K562 (cell line): Measurements from ENCODE around the gene LGALS12. TPM values are rescaled to one million over a fixed set of nuclear protein-coding genes. Genes with fewer than 3 reads are reported as not detected.

ENCODE experiments used
- CEBPB ChIP-seq: fragments of 450-650 bp; IDR thresholded peaks from 2 replicates; pipeline ENCODE4 v1.6.1; 2016; ENCODE audit warnings: missing genetic modification characterization, missing compliant biosample characterization
- CHCHD3 ChIP-seq: fragments of 250-450 bp; sonication (Bioruptor Pico); IDR thresholded peaks from 2 replicates; pipeline ENCODE4 v2.1.2; 2022; ENCODE audit warnings: mild to moderate bottlenecking
- CTBP1 ChIP-seq: fragments of 450-650 bp; IDR thresholded peaks from 2 replicates; pipeline ENCODE4 v1.6.1; 2016; ENCODE audit warnings: borderline replicate concordance
- DPF2 ChIP-seq: fragments of 450-650 bp; IDR thresholded peaks from 2 replicates; pipeline ENCODE4 v1.6.1; 2016
- FOXA3 ChIP-seq, 2 experiments: fragments of 450-650 bp in 1 of 2; sonication (generic) in 1 of 2; formaldehyde crosslinking; IDR thresholded peaks in 1 of 2; conservative IDR thresholded peaks in 1 of 2; 2 replicates each; pipeline versions ENCODE4 v1.4.0 to v1.8.0; 2020 to 2022; ENCODE audit warnings: mild to moderate bottlenecking in 2 of 2, missing genetic modification reagents in 1 of 2
- FOXJ3 ChIP-seq: sonication (generic); formaldehyde crosslinking; IDR thresholded peaks from 2 replicates; pipeline ENCODE4 v1.4.0; 2020; ENCODE audit warnings: mild to moderate bottlenecking, missing genetic modification reagents
- HNRNPLL ChIP-seq: fragments of 200-400 bp; formaldehyde crosslinking; IDR thresholded peaks from 2 replicates; pipeline ENCODE4 v1.6.1; 2017; ENCODE audit warnings: low read length, low read depth, mild to moderate bottlenecking; ENCODE audit not compliant: poor library complexity, severe bottlenecking
- KLF16 ChIP-seq: IDR thresholded peaks from 2 replicates; pipeline ENCODE4 v1.6.1; 2016; ENCODE audit warnings: antibody characterized with exemption
- POLR2AphosphoS5 ChIP-seq: IDR thresholded peaks from 2 replicates; pipeline ENCODE4 v1.6.1; 2011; ENCODE audit warnings: mild to moderate bottlenecking, low read depth, low read length, moderate library complexity; ENCODE audit not compliant: control insufficient read depth, insufficient read depth
- POLR3G ChIP-seq: IDR thresholded peaks from 2 replicates; pipeline ENCODE4 v1.6.1; 2011; ENCODE audit not compliant: insufficient read length, insufficient replicate concordance; ENCODE audit errors: extremely low read depth
- SMARCC2 ChIP-seq: fragments of 450-650 bp; IDR thresholded peaks from 2 replicates; pipeline ENCODE4 v1.6.1; 2017; ENCODE audit warnings: antibody characterized with exemption, moderate library complexity, mild to moderate bottlenecking, low read depth
- ZFP1 ChIP-seq: fragments of 450-650 bp; formaldehyde crosslinking; IDR thresholded peaks from 2 replicates; pipeline ENCODE4 v1.4.0; 2020; ENCODE audit warnings: mild to moderate bottlenecking, mixed read lengths
- ZKSCAN8 ChIP-seq: fragments of 200-800 bp; sonication (Bioruptor generic); IDR thresholded peaks from 2 replicates; pipeline ENCODE4 v1.6.1; 2016; ENCODE audit warnings: missing genetic modification characterization, missing compliant biosample characterization
- polyA plus RNA-seq, 8 experiments: library from polyadenylated mRNA; depleted of rRNA in 4 of 8; stranded (reverse) in 5 of 8; unstranded in 3 of 8; fragments of >200 nt; fragmentation: Nextera tagmentation in 2 of 8; fragmentation: Illumina TruSeq in 1 of 8; extraction: Ambion mirVana in 2 of 8; extraction: Trizol in 1 of 8; gene quantifications; 2 replicates each; pipeline versions ENCODE4 v1.2.1 to v1.2.3, GENCODE V29; 2011 to 2014; ENCODE audit warnings: inconsistent platforms in 1 of 8, missing spikeins in 1 of 8
- total RNA-seq, 7 experiments: library from RNA; depleted of rRNA in 6 of 7; stranded (reverse); fragments of >200 nt in 6 of 7; fragmentation: Illumina TruSeq in 2 of 7; extraction: Trizol in 2 of 7; gene quantifications; 2 replicates each; pipeline versions ENCODE4 v1.2.1 to v1.2.3, GENCODE V29; 2011 to 2021; ENCODE audit warnings: low replicate concordance in 1 of 7
- TF ChIP-seq, protein P1 (sequence below): sonication (generic); formaldehyde crosslinking; IDR thresholded peaks from 2 replicates; pipeline ENCODE4 v1.8.0; 2022; ENCODE audit warnings: mild to moderate bottlenecking, missing genetic modification reagents
- TF ChIP-seq, protein P2 (sequence below), 2 experiments: fragments of 450-650 bp; IDR thresholded peaks; 2 replicates each; pipeline ENCODE4 v1.6.1; 2016
- TF ChIP-seq, protein P3 (sequence below): fragments of 250-450 bp; sonication (Bioruptor Pico); IDR thresholded peaks from 2 replicates; pipeline ENCODE4 v1.8.0; 2021; ENCODE audit warnings: borderline replicate concordance, mild to moderate bottlenecking, moderate library complexity; ENCODE audit not compliant: poor library complexity, severe bottlenecking
- TF ChIP-seq, protein P4 (sequence below): fragments of 250-450 bp; sonication (Bioruptor Pico); IDR thresholded peaks from 2 replicates; pipeline ENCODE4 v1.5.0; 2021
- TF ChIP-seq, protein P5 (sequence below): sonication (generic); formaldehyde crosslinking; IDR thresholded peaks from 2 replicates; pipeline ENCODE4 v1.8.1; 2023; ENCODE audit warnings: mild to moderate bottlenecking, missing genetic modification reagents
- TF ChIP-seq, protein P6 (sequence below): fragments of 250-450 bp; sonication (Bioruptor Pico); IDR thresholded peaks from 2 replicates; pipeline ENCODE4 v1.8.0; 2022; ENCODE audit warnings: inconsistent platforms

LGALS12 gene
- total and polyA plus RNA-seq, 9 of the 15 experiments (the other 6 are each of a cell fraction or from before 2014, with no cell fraction given), result 0.66 to 8.0 (median 5.0) TPM

DNA sequence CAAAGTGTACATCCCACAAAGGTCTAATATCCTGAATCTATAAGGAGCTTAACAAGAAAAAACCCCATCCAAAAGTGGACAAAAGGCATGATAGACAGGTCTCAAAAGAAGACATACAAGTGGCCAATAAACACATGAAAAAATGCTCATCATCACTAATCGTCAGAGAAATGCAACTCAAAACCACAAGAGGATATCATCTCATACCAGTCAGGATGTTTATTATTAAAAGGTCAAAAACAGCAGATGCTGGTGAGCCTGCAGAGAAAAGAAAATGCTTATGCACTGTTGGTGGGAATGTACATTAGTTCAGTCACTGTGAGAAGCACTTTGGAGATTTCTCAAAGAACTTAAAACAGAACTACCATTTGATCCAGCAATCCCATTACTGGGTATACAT lies 12.7 kb downstream of the LGALS12 start (continued):
- peak; percentile 48; the same call in 1 of the 2 replicates for TF ChIP-seq KLF16
- TF ChIP-seq CHCHD3 (CRISPR knock-in tag), result no peak
- TF ChIP-seq, protein P1, sequence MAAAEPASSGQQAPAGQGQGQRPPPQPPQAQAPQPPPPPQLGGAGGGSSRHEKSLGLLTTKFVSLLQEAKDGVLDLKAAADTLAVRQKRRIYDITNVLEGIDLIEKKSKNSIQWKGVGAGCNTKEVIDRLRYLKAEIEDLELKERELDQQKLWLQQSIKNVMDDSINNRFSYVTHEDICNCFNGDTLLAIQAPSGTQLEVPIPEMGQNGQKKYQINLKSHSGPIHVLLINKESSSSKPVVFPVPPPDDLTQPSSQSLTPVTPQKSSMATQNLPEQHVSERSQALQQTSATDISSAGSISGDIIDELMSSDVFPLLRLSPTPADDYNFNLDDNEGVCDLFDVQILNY, result no peak
- TF ChIP-seq POLR2AphosphoS5, result peak; percentile 40; the same call in 1 of the 2 replicates
- TF ChIP-seq SMARCC2, result 0 out of 2 replicates have a peak, but pooled peaks have one; percentile 37
- no peak for TF ChIP-seq FOXA3 (CRISPR knock-in tag; conservative IDR thresholded peaks at IDR 0.05 in 1 of 2, IDR thresholded peaks at IDR 0.05 in 1 of 2)
- TF ChIP-seq, protein P2, sequence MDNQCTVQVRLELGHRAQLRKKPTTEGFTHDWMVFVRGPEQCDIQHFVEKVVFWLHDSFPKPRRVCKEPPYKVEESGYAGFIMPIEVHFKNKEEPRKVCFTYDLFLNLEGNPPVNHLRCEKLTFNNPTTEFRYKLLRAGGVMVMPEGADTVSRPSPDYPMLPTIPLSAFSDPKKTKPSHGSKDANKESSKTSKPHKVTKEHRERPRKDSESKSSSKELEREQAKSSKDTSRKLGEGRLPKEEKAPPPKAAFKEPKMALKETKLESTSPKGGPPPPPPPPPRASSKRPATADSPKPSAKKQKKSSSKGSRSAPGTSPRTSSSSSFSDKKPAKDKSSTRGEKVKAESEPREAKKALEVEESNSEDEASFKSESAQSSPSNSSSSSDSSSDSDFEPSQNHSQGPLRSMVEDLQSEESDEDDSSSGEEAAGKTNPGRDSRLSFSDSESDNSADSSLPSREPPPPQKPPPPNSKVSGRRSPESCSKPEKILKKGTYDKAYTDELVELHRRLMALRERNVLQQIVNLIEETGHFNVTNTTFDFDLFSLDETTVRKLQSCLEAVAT (IDR thresholded peaks at IDR 0.05), result peak in 1 of 2 experiments; percentile 85; a peak in 2 of 4 replicates
- TF ChIP-seq, protein P3, sequence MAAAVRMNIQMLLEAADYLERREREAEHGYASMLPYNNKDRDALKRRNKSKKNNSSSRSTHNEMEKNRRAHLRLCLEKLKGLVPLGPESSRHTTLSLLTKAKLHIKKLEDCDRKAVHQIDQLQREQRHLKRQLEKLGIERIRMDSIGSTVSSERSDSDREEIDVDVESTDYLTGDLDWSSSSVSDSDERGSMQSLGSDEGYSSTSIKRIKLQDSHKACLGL, result no peak
- no peak for TF ChIP-seq HNRNPLL
- TF ChIP-seq ZFP1 (CRISPR knock-in tag), result no peak
- no peak for TF ChIP-seq CEBPB (tag)
- TF ChIP-seq, protein P4, sequence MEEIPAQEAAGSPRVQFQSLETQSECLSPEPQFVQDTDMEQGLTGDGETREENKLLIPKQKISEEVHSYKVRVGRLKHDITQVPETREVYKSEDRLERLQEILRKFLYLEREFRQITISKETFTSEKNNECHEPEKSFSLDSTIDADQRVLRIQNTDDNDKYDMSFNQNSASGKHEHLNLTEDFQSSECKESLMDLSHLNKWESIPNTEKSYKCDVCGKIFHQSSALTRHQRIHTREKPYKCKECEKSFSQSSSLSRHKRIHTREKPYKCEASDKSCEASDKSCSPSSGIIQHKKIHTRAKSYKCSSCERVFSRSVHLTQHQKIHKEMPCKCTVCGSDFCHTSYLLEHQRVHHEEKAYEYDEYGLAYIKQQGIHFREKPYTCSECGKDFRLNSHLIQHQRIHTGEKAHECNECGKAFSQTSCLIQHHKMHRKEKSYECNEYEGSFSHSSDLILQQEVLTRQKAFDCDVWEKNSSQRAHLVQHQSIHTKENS (CRISPR knock-in tag), result no peak
- no peak for TF ChIP-seq ZKSCAN8
- peak; percentile 81 for TF ChIP-seq DPF2
- TF ChIP-seq POLR3G, result no peak
- TF ChIP-seq CTBP1, result peak; percentile 47; the same call in 1 of the 2 replicates
- TF ChIP-seq, protein P5, sequence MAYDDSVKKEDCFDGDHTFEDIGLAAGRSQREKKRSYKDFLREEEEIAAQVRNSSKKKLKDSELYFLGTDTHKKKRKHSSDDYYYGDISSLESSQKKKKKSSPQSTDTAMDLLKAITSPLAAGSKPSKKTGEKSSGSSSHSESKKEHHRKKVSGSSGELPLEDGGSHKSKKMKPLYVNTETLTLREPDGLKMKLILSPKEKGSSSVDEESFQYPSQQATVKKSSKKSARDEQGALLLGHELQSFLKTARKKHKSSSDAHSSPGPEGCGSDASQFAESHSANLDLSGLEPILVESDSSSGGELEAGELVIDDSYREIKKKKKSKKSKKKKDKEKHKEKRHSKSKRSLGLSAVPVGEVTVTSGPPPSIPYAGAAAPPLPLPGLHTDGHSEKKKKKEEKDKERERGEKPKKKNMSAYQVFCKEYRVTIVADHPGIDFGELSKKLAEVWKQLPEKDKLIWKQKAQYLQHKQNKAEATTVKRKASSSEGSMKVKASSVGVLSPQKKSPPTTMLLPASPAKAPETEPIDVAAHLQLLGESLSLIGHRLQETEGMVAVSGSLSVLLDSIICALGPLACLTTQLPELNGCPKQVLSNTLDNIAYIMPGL (CRISPR knock-in tag), result no peak
- TF ChIP-seq FOXJ3 (CRISPR knock-in tag), result no peak
- TF ChIP-seq, protein P6, sequence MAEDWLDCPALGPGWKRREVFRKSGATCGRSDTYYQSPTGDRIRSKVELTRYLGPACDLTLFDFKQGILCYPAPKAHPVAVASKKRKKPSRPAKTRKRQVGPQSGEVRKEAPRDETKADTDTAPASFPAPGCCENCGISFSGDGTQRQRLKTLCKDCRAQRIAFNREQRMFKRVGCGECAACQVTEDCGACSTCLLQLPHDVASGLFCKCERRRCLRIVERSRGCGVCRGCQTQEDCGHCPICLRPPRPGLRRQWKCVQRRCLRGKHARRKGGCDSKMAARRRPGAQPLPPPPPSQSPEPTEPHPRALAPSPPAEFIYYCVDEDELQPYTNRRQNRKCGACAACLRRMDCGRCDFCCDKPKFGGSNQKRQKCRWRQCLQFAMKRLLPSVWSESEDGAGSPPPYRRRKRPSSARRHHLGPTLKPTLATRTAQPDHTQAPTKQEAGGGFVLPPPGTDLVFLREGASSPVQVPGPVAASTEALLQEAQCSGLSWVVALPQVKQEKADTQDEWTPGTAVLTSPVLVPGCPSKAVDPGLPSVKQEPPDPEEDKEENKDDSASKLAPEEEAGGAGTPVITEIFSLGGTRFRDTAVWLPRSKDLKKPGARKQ (CRISPR knock-in tag), result no peak
